Tibial nerve (tissue), 4 donors: ENCODE data around the gene SYT1.

Experiments
- CTCF ChIP-seq, 5 experiments: fragments of 200-600 bp in 3 of 5; fragments of 450-650 bp in 2 of 5; sonication (generic) in 3 of 5; IDR thresholded peaks; one replicate each; pipeline ENCODE4 v1.5.1; 2016 to 2019; ENCODE audit warnings: antibody characterized with exemption in 5 of 5, mild to moderate bottlenecking in 3 of 5, moderate library complexity in 2 of 5
- EP300 ChIP-seq, 2 donors: sonication (generic); formaldehyde crosslinking; IDR thresholded peaks; one replicate each; pipeline ENCODE4 v1.6.1; 2017; ENCODE audit warnings: antibody characterized with exemption in 2 of 2, mild to moderate bottlenecking in 1 of 2

- TF ChIP-seq CTCF (IDR thresholded peaks at IDR 0.05) (no peak), EP300 (IDR thresholded peaks at IDR 0.05) (no peak)
These were observed 444.5 kb downstream of the SYT1 start for GRCh38 chr12:79309039-79309438.
